Subcutaneous abdominal adipose tissue (tissue), 5 donors: ENCODE data around the gene LUC7L.
A peak's percentile ranks its signal among the peaks of the same experiment; 100 is the strongest.

Source experiments
- H3K27ac ChIP-seq: one replicate; pipeline ENCODE4 v1.7.0; 2013; ENCODE audit warnings: low read depth, mild to moderate bottlenecking, inconsistent platforms, low read length, moderate library complexity
- H3K27me3 ChIP-seq, 5 donors: one replicate each; pipeline ENCODE4 v1.7.0; 2013; ENCODE audit warnings: low read length in 5 of 5, inconsistent platforms in 1 of 5; ENCODE audit not compliant: control insufficient read depth in 5 of 5, insufficient read depth in 4 of 5
- H3K36me3 ChIP-seq, 5 donors: one replicate each; pipeline ENCODE4 v1.7.0; 2013; ENCODE audit warnings: low read length in 5 of 5; ENCODE audit not compliant: control insufficient read depth in 5 of 5, insufficient read depth in 5 of 5
- H3K4me1 ChIP-seq, 5 donors: one replicate each; pipeline ENCODE4 v1.7.0; 2013; ENCODE audit warnings: low read length in 5 of 5, mild to moderate bottlenecking in 3 of 5, moderate library complexity in 1 of 5; ENCODE audit not compliant: control insufficient read depth in 5 of 5, insufficient read depth in 5 of 5
- H3K4me3 ChIP-seq, 5 donors: one replicate each; pipeline ENCODE4 v1.7.0; 2013; ENCODE audit warnings: low read length in 5 of 5, low read depth in 1 of 5
- H3K9ac ChIP-seq, 5 donors: one replicate each; pipeline ENCODE4 v1.7.0; 2013; ENCODE audit warnings: low read length in 5 of 5, mild to moderate bottlenecking in 4 of 5, moderate library complexity in 3 of 5
- H3K9me3 ChIP-seq, 5 donors: one replicate each; pipeline ENCODE4 v1.7.0; 2013; ENCODE audit warnings: low read length in 5 of 5; ENCODE audit not compliant: control insufficient read depth in 5 of 5
- donor health status: healthy.
- donor health status: healthy.
- donor health status: healthy.
- donor health status: healthy.
- donor health status: healthy.

The LUC7L gene

GRCh38 chr16:185691-186090, 43.6 kb downstream of the LUC7L start:
- Histone ChIP-seq H3K4me1 (peaks cover 0 to 11% (median 9%) of the 10 kb centered on the region in 5 donors), H3K27ac (no peak overlapping the region)

GRCh38 chr16:185213-185612, 44.0 kb downstream of the LUC7L start:
- no peak overlapping the region for H3K27ac ChIP-seq
- H3K27me3 ChIP-seq, result peaks cover 0 to 6% (median 3%) of the 10 kb centered on the region in 5 donors
- no peak overlapping the region for H3K4me3 ChIP-seq
- H3K9me3 ChIP-seq, result no peaks in the 10 kb centered on the region
- H3K9ac ChIP-seq, result no peak overlapping the region
- H3K36me3 ChIP-seq, result peaks cover 0 to 41% (median 33%) of the 10 kb centered on the region in 5 donors
- peaks cover 0 to 16% (median 13%) of the 10 kb centered on the region in 5 donors for H3K4me1 ChIP-seq

More at GRCh38 chr16:185691-186090, 43.6 kb downstream of the LUC7L start:
- no peaks in the 10 kb centered on the region for H3K9me3 ChIP-seq
- H3K36me3 ChIP-seq, result peaks cover 0 to 46% (median 37%) of the 10 kb centered on the region in 5 donors
- no peak overlapping the region for H3K4me3 ChIP-seq
- H3K27me3 ChIP-seq, result peaks cover 0 to 3% (median 0%) of the 10 kb centered on the region in 5 donors
- no peak overlapping the region for H3K9ac ChIP-seq

- H3K4me3 ChIP-seq, result no peak overlapping the region
- H3K27ac ChIP-seq, result no peak overlapping the region
- peaks cover 0 to 20% (median 13%) of the 10 kb centered on the region in 5 donors for H3K36me3 ChIP-seq
- H3K9me3 ChIP-seq, result no peaks in the 10 kb centered on the region
- peaks cover 0 to 21% (median 13%) of the 10 kb centered on the region in 5 donors for H3K4me1 ChIP-seq
- no peak overlapping the region for H3K9ac ChIP-seq
- peaks cover 12 to 24% (median 16%) of the 10 kb centered on the region in 5 donors for H3K27me3 ChIP-seq
These were observed 46.2 kb downstream of the LUC7L start for GRCh38 chr16:183005-183404.

- H3K4me3 ChIP-seq, result peak overlapping the region in 1 of 5 donors; percentile 62
- H3K9ac ChIP-seq, result no peak overlapping the region
- H3K27ac ChIP-seq, result no peak overlapping the region
These were observed 47.7 kb downstream of the LUC7L start for GRCh38 chr16:181565-182021.

GRCh38 chr16:180681-181564, 48.3 kb downstream of the LUC7L start:
- Histone ChIP-seq H3K9me3 (no peaks in the 10 kb centered on the region), H3K4me1 (peaks cover 0 to 21% (median 13%) of the 10 kb centered on the region in 5 donors), H3K27me3 (peaks cover 18 to 32% (median 25%) of the 10 kb centered on the region in 5 donors), H3K9ac (no peak overlapping the region), H3K36me3 (peaks cover 0 to 10% (median 4%) of the 10 kb centered on the region in 5 donors), H3K27ac (no peak overlapping the region), H3K4me3 (peak overlapping the region in 3 of 5 donors; percentile 34 to 62 (median 40))

More at GRCh38 chr16:181565-182021, 47.7 kb downstream of the LUC7L start:
- H3K36me3 ChIP-seq, result peaks cover 0 to 10% (median 4%) of the 10 kb centered on the region in 5 donors
- peaks cover 0 to 21% (median 13%) of the 10 kb centered on the region in 5 donors for H3K4me1 ChIP-seq
- H3K9me3 ChIP-seq, result no peaks in the 10 kb centered on the region
- peaks cover 18 to 32% (median 25%) of the 10 kb centered on the region in 5 donors for H3K27me3 ChIP-seq

- Histone ChIP-seq H3K27ac (no peak within 1 kb of the TSS), H3K9ac (no peak within 1 kb of the TSS), H3K27me3 (peaks cover 23 to 35% (median 30%) of the 10 kb centered on the region in 5 donors), H3K4me1 (peaks cover 0 to 21% (median 13%) of the 10 kb centered on the region in 5 donors), H3K9me3 (no peaks in the 10 kb centered on the region), H3K4me3 (peak within 1 kb of the TSS in 3 of 5 donors; percentile 34 to 62 (median 40)), H3K36me3 (peaks cover 0 to 3% (median 1%) of the 10 kb centered on the region in 5 donors)
These were observed 49.1 kb downstream of the LUC7L start, which contains the start of gene HBQ1 for GRCh38 chr16:180101-180675. HBQ1 (plus strand) TSS chr16:180459; CDS start chr16:180487, 28 bp downstream.

- Histone ChIP-seq H3K27me3 (peaks cover 25 to 40% (median 33%) of the 10 kb centered on the region in 5 donors), H3K27ac (no peak overlapping the region), H3K4me3 (no peak overlapping the region), H3K9ac (no peak overlapping the region), H3K4me1 (peaks cover 0 to 21% (median 13%) of the 10 kb centered on the region in 5 donors), H3K36me3 (no peaks in the 10 kb centered on the region), H3K9me3 (no peaks in the 10 kb centered on the region)
These were observed 49.8 kb downstream of the LUC7L start for GRCh38 chr16:179211-180092.

- Histone ChIP-seq H3K4me3 (no peak overlapping the region), H3K27ac (no peak overlapping the region), H3K9me3 (no peaks in the 10 kb centered on the region), H3K9ac (no peak overlapping the region), H3K4me1 (peaks cover 0 to 21% (median 13%) of the 10 kb centered on the region in 5 donors), H3K36me3 (no peaks in the 10 kb centered on the region), H3K27me3 (peaks cover 27 to 40% (median 34%) of the 10 kb centered on the region in 5 donors)
These were observed 50.6 kb downstream of the LUC7L start for GRCh38 chr16:178668-179015.

GRCh38 chr16:177981-178667, 51.1 kb downstream of the LUC7L start:
- Histone ChIP-seq H3K27me3 (peaks cover 27 to 40% (median 34%) of the 10 kb centered on the region in 5 donors), H3K27ac (no peak overlapping the region), H3K9ac (no peak overlapping the region), H3K4me1 (peaks cover 0 to 21% (median 13%) of the 10 kb centered on the region in 5 donors), H3K9me3 (no peaks in the 10 kb centered on the region), H3K36me3 (no peaks in the 10 kb centered on the region), H3K4me3 (no peak overlapping the region)
